Colon (tissue), 2 donors: ENCODE results near the gene CD164L2.

Experiments used
- FAIRE-seq: peaks from 2 replicates; lab custom pipeline; 2012; peaks lifted over from hg19 to GRCh38; lab: Jason Lieb, UNC
- donor health status: control.
- donor health status: control.

CD164L2 gene

GRCh38 chr1:27346991-27347624 lies 36.0 kb downstream of the CD164L2 start:
- no peak for FAIRE-seq

- FAIRE-seq = no peak
Observed at GRCh38 chr1:27346357-27346756, 36.8 kb downstream of the CD164L2 start.

DNA sequence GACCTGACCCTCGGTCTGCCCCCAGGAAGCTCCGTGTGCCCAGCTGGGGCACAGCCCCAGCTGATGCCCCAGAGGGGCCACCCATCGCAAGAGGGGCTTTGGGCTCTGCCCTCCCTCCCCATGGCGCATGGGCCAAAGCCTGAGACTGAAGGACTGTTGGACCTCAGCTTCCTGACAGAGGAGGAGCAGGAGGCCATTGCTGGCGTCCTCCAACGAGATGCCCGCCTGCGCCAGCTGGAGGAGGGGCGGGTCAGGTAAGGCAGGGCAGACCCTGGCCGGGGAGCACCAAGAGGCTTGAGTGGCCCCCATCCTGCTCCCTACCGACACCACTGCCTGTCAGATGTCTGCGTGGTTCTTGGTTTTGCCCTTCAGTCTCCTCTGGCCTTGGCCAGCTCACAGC lies 37.9 kb downstream of the CD164L2 start:
- FAIRE-seq = no peak

DNA sequence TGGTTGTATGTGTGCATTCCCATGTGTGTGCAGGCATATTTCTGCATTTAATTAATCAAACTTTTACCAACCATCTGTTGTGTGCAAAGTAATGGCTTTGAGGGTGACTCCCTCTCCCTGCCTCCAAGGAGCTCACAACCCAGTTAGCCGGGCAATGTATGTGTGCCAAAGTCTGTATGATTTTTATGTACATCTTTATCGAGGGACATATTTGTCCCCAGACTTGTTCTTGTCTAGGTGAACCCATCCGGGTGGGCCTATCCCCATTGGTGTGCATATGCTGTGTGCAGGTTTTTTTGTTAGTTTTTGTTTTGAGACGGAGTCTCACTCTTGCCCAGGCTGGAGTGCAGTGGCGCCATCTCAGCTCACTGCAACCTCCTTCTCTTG lies 39.5 kb downstream of the CD164L2 start:
- FAIRE-seq = no peak

- FAIRE-seq = no peak
Observed at GRCh38 chr1:27342778-27343638, 40.1 kb downstream of the CD164L2 start.

GRCh38 chr1:27342391-27342777 lies 40.7 kb downstream of the CD164L2 start:
- FAIRE-seq = no peak

- no peak for FAIRE-seq
Observed at GRCh38 chr1:27341525-27342252, 41.4 kb downstream of the CD164L2 start, which contains the start of gene SYTL1. Gene SYTL1 (plus strand): TSS chr1:27342022. CDS start chr1:27345335, 3,313 bp downstream.

- FAIRE-seq = no peak
Observed at GRCh38 chr1:27339213-27339612, 43.9 kb downstream of the CD164L2 start.

- FAIRE-seq = no peak
Observed at GRCh38 chr1:27338751-27339150, 44.4 kb downstream of the CD164L2 start.

GRCh38 chr1:27336756-27337155 lies 46.4 kb downstream of the CD164L2 start:
- FAIRE-seq = no peak

- FAIRE-seq = no peak
Observed at GRCh38 chr1:27335506-27336422, 47.4 kb downstream of the CD164L2 start.

GRCh38 chr1:27333717-27334279 lies 49.3 kb downstream of the CD164L2 start:
- FAIRE-seq = no peak

DNA sequence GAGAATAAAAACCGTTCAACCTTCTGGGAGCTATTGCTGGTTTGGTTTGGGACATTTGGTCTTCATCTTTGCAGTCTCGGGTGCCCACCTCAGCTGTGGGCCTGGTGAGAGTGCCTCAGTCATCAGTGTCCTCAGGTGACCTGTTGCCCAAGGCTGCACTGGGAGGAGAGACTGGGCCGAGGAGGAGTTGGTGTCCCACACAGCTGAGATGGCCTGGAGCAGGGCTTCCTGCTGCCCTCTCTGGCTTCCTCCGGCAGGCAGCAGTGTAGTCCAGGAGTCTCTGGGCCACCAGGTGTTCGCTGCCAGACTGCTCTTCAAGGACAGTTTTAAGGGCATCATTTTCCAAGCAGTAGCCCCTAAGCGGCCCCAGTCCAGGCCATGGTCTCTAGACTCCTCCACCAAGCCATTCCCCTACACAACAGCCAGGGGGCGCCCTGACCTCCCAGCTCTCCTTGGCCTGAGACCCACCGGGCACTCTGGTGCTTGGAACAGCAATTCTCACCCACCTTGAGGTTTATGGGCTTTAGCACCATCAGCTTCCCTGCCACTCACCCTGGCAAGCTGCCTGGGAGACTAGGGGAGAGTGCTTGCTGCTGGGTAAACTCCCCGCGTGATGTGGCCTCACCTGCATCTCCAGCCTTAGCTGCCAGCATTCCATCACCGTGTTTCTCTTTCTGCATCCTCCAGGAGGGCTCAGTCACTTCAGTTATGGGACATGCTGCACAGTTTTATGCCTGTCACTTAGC lies 50.4 kb downstream of the CD164L2 start:
- no peak for FAIRE-seq

DNA sequence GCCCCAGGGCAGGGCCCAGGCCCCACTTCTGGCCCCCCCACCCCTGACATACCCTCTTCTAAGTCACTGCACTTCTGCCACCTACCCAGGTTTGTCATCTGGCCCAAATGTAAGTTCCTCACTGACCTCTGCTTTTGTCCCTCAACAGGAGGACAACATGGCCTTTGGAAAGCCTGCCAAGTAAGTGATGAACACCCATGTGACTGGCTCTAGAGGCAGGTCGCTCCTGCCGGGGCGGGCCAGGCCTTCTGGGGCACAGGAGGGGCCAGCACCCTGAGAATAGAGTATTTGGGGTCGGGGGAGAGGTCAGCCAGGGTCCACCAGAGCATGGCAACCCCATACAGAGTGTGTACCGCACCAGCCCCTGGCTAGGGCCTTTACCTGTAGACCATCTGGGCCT lies 51.2 kb downstream of the CD164L2 start:
- no peak for FAIRE-seq

DNA sequence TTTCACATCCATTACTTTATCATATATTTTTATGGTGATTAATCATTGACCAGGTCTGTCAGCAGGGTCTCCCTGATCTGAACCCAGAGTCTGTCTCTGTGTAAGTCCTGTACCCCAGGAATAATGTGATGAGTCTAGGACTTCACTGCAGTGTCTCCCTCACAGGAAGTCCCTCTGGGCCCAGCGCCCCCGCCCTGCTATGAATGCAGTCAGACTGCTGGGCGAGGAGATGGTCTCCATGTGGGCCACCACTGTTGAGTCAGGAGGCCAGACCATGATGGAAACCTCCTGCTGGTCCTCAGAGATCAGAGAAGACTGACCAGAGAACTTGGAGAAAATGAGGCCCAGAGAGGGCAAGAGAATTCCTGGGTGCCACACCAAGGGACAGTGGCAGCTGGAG lies 51.7 kb downstream of the CD164L2 start:
- FAIRE-seq = no peak

GRCh38 chr1:27330786-27331185 lies 52.3 kb downstream of the CD164L2 start:
- FAIRE-seq = no peak
